OCI-LY7 (cell line): ENCODE measurements around the gene EEF1B2.

ENCODE experiments used
- EZH2phosphoT487 ChIP-seq: fragments of 200-600 bp; sonication (generic); IDR thresholded peaks from 2 replicates; pipeline ENCODE4 v1.6.1; 2018; ENCODE audit warnings: low read depth, borderline replicate concordance, mild to moderate bottlenecking, mixed run types, antibody characterized with exemption, low read length, moderate library complexity, mixed read lengths
- TF ChIP-seq, protein P1 (sequence below): fragments of 200-600 bp; sonication (generic); conservative IDR thresholded peaks from 2 replicates; pipeline ENCODE4 v1.5.1; 2014; ENCODE audit warnings: mild to moderate bottlenecking, antibody characterized with exemption, low read length, moderate library complexity, mixed read lengths

- TF ChIP-seq, protein P1, sequence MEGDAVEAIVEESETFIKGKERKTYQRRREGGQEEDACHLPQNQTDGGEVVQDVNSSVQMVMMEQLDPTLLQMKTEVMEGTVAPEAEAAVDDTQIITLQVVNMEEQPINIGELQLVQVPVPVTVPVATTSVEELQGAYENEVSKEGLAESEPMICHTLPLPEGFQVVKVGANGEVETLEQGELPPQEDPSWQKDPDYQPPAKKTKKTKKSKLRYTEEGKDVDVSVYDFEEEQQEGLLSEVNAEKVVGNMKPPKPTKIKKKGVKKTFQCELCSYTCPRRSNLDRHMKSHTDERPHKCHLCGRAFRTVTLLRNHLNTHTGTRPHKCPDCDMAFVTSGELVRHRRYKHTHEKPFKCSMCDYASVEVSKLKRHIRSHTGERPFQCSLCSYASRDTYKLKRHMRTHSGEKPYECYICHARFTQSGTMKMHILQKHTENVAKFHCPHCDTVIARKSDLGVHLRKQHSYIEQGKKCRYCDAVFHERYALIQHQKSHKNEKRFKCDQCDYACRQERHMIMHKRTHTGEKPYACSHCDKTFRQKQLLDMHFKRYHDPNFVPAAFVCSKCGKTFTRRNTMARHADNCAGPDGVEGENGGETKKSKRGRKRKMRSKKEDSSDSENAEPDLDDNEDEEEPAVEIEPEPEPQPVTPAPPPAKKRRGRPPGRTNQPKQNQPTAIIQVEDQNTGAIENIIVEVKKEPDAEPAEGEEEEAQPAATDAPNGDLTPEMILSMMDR: no peak
- TF ChIP-seq EZH2phosphoT487: no peak
These were observed 941 bp upstream of the EEF1B2 start for GRCh38 chr2:206158563-206159345.
